ENCODE data around the gene ADGRD2. TPM values are rescaled to one million over a fixed set of nuclear protein-coding genes. Genes with fewer than 3 reads are reported as not detected.

The ADGRD2 gene
- total and polyA plus RNA-seq, 9 of the 15 experiments (the other 6 are each of a cell fraction or from before 2014, with no cell fraction given), result not detected

DNA sequence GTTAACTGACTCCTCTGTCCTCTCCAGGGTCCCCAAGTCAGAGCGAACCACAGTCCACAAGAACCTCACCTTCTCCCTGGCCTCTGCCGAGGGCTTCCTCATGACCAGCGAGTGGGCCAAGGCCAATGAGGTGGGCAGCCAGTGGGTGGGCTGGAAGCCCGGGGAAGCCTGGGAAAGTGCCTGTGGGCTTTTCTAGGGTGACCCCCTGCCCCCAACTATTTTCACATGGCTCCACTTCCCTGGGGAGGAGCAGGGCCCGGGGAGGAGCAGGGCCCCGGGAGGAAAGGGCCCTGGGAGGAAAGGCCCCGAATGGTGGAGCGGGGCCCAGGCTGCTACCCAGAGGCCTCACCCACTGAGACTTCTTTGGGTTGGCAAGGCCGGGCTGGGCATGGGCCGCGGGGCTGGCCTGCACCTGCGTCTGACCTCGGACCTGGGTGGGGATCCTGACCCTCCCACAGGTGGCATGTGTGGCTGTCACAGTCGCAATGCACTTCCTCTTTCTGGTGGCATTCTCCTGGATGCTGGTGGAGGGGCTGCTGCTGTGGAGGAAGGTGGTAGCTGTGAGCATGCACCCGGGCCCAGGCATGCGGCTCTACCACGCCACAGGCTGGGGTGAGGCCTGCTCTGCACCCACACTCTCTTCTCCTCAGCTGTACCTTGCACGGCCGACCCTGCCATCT, 17.9 kb downstream of the ADGRD2 start:
- H3K9me1 ChIP-seq (ENCODE audit: control insufficient read depth, insufficient read depth, low read length), result no peaks in the 10 kb centered on the region
- H3K9ac ChIP-seq (ENCODE audit: insufficient read depth in 1 of 2, low read depth in 2 of 2, low read length in 2 of 2), result no peak overlapping the region
- peaks cover 0 to 21% of the 10 kb centered on the region in 2 experiments; a peak in 3 of 5 replicates for H3K4me1 ChIP-seq (replicated peaks in 1 of 2; ENCODE audit: control insufficient read depth in 2 of 2, insufficient read depth in 2 of 2, low read length in 2 of 2)
- no peak overlapping the region for H3K4me2 ChIP-seq (ENCODE audit: insufficient read depth, low read length)
- intact Hi-C loops (cut with micrococcal nuclease), result no loop called here
- peaks cover 19 to 51% of the 10 kb centered on the region in 2 experiments; a peak in 4 of 5 replicates for H3K27me3 ChIP-seq (ENCODE audit: control insufficient read depth in 2 of 2, insufficient read depth in 2 of 2, low read length in 2 of 2)
- TF ChIP-seq, protein P1, sequence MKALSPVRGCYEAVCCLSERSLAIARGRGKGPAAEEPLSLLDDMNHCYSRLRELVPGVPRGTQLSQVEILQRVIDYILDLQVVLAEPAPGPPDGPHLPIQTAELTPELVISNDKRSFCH (CRISPR knock-in tag; IDR thresholded peaks at IDR 0.05), result no peak
- TF ChIP-seq, protein P1 (tag; IDR thresholded peaks at IDR 0.05), result no peak
- peak; percentile 94 for TF ChIP-seq SPI1 (IDR thresholded peaks at IDR 0.05; ENCODE audit: borderline replicate concordance, low read depth, low read length)
- TF ChIP-seq, protein P2, sequence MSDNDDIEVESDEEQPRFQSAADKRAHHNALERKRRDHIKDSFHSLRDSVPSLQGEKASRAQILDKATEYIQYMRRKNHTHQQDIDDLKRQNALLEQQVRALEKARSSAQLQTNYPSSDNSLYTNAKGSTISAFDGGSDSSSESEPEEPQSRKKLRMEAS (CRISPR knock-in tag; IDR thresholded peaks at IDR 0.05), result peak; percentile 38
- no peak for TF ChIP-seq ZNF431 (CRISPR knock-in tag; IDR thresholded peaks at IDR 0.05)
- no peak for TF ChIP-seq CBX5 (IDR thresholded peaks at IDR 0.05; ENCODE audit: borderline replicate concordance, low read depth)
- no peak for TF ChIP-seq JUNB (CRISPR knock-in tag; conservative IDR thresholded peaks at IDR 0.05)
- TF ChIP-seq ZNF586 (CRISPR knock-in tag; conservative IDR thresholded peaks at IDR 0.05), result no peak
- no peak for TF ChIP-seq MCM7 (IDR thresholded peaks at IDR 0.05)
- H3K27ac ChIP-seq (ENCODE audit: extremely low read depth, low read depth, low read length), result no peak overlapping the region
- no peak for DNase-seq (ENCODE audit: extremely low read depth in 1 of 4, low spot score in 3 of 4)
- FAIRE-seq, result no peak
- H3K4me3 ChIP-seq, result no peak overlapping the region
- 21% methylated on average over 14 of the region's 19 CpGs for WGBS (ENCODE audit: insufficient coverage, low coverage, missing lambda C conversion rate)
- no peaks in the 10 kb centered on the region for H3K36me3 ChIP-seq (ENCODE audit: control insufficient read depth, insufficient read depth, low read length)
- in situ Hi-C loops (cut with MboI), result no loop called here
- no TSS peak for BruUV-seq (replicated peaks)
- ChIA-PET CTCF (ENCODE audit: low intra/inter-chr PET ratio) (no interaction called here), POLR2A (interaction anchor here (0.7 kb wide), 1 partner anchor 353 kb away, joined by 3 read pairs; no protein-coding TSS in a partner anchor)
- no peak overlapping the region for H2AFZ ChIP-seq (ENCODE audit: low read depth, low read length)
- no peaks in the 10 kb centered on the region for H3K79me2 ChIP-seq (ENCODE audit: control insufficient read depth, insufficient read depth, low read length)
- H4K20me1 ChIP-seq (replicated peaks; ENCODE audit: control insufficient read depth, insufficient read depth, low read length), result 0 out of 2 replicates have a peak, but pooled peaks cover 3% of the 10 kb centered on the region
- ATAC-seq, result no peak
- H3K9me3 ChIP-seq (replicated peaks; ENCODE audit: control insufficient read depth, insufficient read depth, low read depth, low read length), result no peaks in the 10 kb centered on the region; the same call in 1 of the 2 replicates

Data from K562 (cell line).